Measurements from ENCODE around the gene LDHAL6B.
"Not testable (repeated sequence)": the region's sequence is repeated elsewhere in the genome, so short reads cannot be mapped to it uniquely, and the experiment has no call there.

Gene LDHAL6B

GRCh38 chr15:59206623-59207183 is at the start of gene LDHAL6B:
Gene LDHAL6B (plus strand): TSS chr15:59206843. CDS start chr15:59206941, 98 bp downstream.
- DNase-seq: no peak

- DNase-seq: no peak
These were observed 49.2 kb upstream of the LDHAL6B start for GRCh38 chr15:59157396-59157795.

DNA sequence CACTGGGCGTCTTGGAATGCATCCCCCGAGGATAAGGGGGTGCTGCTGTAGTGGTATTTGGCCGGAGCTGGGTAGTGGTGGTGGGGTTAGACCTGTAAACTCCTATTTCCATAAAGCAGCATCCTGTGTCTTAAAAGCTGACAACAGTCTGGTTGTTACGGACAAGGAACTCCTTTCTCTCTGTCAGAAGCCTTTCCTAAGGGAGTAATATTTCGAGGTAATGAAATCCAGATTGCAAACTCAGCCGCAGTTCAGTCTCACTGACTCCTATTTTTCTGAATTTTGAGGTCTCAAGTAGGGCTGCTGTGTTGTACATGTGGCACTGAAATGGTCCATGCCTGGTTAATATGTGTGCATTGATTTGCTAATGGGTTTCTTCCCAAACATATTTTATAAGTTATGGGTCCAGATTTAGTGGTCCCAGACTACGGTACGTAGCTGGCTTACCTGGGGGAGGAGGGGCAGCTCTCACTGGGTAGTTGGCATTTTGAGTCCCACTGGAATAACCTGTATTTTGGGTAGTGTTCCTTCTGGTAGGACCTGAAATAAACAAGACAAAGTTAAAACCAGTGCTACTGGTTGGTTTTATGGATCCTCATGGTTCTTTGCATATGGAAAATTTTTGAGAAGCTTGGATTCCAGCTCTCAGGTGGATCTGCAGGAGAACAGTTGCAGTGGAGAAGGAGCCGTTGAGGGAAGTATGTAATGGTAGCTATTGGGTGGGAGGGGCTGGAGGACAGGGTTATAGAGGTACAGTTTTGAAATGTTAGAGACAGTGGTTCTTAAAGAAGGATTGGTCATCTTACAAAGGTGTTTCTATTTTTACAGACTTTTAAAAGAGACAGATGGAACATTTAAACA is 48.6 kb upstream of the LDHAL6B start:
- DNase-seq: no peak

GRCh38 chr15:59158701-59159034 is 48.0 kb upstream of the LDHAL6B start:
- DNase-seq: no peak

GRCh38 chr15:59159210-59159609 is 47.4 kb upstream of the LDHAL6B start:
- no peak for DNase-seq

DNA sequence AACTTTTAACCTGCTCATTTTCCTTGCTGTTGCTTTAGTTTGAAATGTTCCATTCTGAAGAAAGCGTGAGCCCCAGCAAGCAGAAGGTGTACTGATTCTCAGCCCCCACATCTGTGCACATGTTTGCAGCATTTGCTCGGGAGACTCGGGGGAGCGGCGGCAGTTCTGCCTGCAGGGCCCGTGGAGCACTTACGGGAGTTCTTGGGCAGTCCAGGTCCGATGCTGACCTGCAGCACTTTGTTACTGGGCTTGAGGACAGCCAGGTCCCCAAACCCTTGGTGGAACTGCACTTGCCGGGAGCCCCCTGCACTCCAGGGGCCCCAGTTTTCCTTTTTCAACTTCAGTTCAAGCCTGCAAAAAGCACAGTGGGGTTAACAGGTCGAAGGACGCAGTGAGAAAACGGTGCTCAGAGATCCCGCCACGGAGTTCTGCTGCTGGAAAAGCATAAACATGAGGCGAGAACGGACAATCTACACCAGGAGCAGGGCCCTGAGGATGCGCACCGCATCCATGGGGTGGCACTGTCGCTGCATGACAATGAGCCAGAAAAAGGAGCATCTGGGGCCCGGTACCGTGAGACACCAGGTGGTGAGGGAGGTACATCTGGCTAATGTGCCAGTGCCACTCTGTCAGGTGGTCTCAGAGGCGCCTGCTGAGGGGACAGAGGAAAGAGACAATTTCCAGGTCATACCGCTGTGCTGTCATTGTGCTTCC is 45.6 kb upstream of the LDHAL6B start:
- DNase-seq: no peak

GRCh38 chr15:59162080-59162479 is 44.6 kb upstream of the LDHAL6B start:
- not testable (repeated sequence) for DNase-seq

GRCh38 chr15:59165726-59166125 is 40.9 kb upstream of the LDHAL6B start:
- DNase-seq: no peak

DNA sequence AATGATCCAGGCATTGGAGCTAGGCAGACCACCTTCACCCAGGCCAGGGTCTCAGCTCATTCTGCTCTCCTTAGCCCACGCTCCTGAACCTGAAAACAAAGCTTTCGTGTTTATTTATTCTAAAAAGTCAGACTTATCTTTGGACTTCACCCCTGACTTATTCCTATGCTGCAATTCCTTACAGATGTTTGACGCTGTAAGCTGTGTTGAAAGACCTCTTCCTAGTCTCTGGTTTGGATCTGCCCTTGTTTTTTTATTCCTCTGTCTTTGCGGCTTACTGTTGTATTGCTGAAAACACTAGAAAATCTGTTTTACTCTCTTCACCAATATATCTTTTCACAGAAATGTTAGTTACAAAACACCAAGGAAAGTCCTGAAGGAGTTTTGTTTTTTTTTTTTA is 40.5 kb upstream of the LDHAL6B start:
- DNase-seq: no peak

- no peak for DNase-seq
These were observed 39.9 kb upstream of the LDHAL6B start for GRCh38 chr15:59166601-59167265.

- no peak for DNase-seq
These were observed 38.1 kb upstream of the LDHAL6B start for GRCh38 chr15:59168536-59168935.

- DNase-seq: no peak
These were observed 37.4 kb upstream of the LDHAL6B start for GRCh38 chr15:59169251-59169708.

- DNase-seq: no peak
These were observed 36.2 kb upstream of the LDHAL6B start for GRCh38 chr15:59170295-59171066.

DNA sequence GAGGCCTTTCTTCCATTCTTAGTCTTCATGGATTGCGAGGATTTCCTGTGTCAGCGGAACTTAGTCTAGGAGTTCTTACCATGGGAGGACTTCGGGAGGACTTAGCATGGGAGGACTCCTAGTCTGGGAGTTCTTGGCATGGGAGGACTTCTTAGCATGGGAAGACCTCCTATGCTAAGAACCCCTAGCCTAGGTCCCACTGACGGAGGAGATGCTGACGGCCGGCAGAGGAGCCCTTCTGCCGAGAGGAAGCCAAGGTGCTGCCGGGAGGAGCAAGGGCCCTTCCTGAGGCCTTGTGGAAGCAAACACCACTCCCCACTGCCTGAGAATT is 35.6 kb upstream of the LDHAL6B start:
- no peak for DNase-seq

DNA sequence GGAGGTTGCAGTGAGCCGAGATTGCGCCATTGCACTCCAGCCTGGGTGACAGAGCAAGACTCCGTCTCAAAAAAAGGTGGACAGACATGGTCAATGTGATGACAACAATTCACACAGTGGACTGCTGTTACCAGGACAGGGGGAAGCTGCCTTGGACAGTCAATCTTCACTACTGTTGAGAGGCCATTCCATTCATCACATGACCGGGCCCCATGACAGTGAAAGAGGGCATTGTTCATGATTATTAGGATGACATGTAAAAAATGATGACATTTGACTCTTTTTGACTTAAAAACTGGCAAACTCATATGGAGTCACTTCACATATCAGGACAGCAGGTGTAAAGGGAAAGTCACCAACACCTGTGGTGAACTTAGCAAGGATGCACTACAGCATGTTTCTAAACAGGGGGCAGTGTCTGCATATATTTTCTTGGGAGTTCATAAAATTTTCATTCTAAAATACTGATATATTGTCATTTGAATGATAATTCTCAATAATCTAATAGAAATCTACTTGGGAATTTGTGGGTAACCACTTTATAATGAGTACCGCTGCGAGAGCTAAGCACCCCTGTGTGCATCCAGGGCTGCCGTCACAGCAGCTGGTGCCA is 34.2 kb upstream of the LDHAL6B start:
- no peak for DNase-seq

- no peak for DNase-seq
These were observed 33.4 kb upstream of the LDHAL6B start for GRCh38 chr15:59173194-59173593.

DNA sequence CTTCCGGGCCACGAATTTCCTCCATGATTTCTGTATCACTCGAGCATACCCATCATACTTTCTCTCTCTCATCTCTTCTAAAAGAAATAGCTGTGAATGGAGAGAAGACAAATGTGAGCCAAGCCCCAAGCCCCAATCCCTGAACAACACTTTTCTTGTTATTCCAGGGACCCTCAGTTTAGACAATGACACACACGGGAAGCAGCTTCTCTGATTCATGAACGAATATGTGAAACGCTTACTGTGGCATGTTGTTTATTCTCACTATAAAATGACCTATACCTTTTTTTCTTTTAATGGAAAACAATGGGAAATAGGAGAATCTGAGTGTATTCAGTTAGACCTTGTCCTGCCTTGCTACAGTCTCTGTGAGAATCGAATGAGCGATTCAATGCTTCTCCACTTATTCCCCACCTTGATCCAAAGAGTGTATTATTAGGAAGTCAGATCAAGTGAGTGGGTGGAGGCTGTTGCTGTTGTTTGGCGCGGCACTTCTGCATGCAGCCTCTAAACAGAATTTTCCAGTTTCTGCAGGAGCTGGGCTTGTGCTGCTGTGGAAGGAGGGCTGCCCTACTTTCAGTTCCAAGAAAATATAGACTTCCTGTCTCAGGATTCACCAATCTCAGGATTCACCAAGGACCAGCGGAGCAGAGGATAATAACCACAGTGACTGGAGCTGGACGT is 32.4 kb upstream of the LDHAL6B start:
- DNase-seq: no peak

DNA sequence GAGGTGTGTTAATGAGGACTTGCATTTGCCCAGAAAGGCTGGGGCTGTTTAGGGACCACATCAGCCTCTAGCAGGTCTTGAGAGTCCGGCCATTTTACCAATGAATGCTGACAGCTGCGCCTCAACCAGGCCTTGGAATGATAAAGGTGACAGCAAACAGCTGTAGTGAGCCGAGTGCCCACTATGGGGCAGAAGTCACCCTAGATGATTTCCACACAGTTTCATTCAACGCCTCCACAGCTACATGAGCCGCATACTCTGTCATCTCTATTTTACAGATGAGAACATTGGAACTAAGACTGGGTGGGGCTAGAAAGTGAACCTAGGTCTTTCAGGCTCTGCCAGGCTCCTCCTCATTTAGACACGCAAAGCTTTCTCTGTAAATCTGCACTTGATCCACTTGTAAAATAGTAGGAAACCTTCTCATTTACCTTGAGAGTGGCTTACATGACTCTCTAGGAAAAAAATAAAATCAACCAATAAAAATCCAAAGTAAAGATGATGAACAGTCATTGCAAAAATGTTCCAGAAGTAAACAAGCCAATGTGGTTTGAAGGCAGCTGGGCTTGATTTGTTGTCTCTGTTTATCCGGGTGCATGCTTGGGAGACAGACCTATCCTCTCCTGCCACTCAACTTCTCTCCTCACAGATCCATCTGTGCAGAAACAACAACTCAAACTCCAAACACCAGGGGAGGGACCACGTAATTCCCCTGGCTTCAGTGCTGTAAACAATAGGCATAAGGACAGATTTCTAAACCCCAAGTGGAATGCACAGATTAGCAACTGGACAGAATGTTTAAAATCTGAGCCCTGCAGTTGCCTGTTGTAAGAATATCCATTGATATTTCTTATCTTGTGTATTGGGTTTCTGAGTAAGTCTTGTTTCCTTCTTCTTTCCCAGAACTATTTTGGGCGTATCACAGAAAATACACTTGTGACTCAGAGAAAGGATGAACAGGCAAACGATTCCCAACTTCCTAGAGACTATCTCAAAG is 31.5 kb upstream of the LDHAL6B start:
- peak; percentile 16 for DNase-seq

GRCh38 chr15:59176653-59177316 is 29.9 kb upstream of the LDHAL6B start:
- no peak for DNase-seq

GRCh38 chr15:59177317-59177660 is 29.4 kb upstream of the LDHAL6B start:
- no peak for DNase-seq

Data from T1000 (cell line).